ENCODE data around the gene MRPS2. TPM values are rescaled to one million over a fixed set of nuclear protein-coding genes. Genes with fewer than 3 reads are reported as not detected.
"Not testable (repeated sequence)": the region's sequence is repeated elsewhere in the genome, so short reads cannot be mapped to it uniquely, and the experiment has no call there.

The MRPS2 gene
- 10 to 100 TPM in 3 of 4 donors, 1 to 10 TPM in 1; 9.7 to 28.2 (median 20.1) TPM for total RNA-seq

- TF ChIP-seq, protein P1, sequence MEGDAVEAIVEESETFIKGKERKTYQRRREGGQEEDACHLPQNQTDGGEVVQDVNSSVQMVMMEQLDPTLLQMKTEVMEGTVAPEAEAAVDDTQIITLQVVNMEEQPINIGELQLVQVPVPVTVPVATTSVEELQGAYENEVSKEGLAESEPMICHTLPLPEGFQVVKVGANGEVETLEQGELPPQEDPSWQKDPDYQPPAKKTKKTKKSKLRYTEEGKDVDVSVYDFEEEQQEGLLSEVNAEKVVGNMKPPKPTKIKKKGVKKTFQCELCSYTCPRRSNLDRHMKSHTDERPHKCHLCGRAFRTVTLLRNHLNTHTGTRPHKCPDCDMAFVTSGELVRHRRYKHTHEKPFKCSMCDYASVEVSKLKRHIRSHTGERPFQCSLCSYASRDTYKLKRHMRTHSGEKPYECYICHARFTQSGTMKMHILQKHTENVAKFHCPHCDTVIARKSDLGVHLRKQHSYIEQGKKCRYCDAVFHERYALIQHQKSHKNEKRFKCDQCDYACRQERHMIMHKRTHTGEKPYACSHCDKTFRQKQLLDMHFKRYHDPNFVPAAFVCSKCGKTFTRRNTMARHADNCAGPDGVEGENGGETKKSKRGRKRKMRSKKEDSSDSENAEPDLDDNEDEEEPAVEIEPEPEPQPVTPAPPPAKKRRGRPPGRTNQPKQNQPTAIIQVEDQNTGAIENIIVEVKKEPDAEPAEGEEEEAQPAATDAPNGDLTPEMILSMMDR (IDR thresholded peaks at IDR 0.05), result peak; percentile 89 to 97 (median 92)
- TF ChIP-seq POLR2A (IDR thresholded peaks at IDR 0.05), result peak in 1 of 2 donors; percentile 44
- DNase-seq, result peak; percentile 72 to 87
- Histone ChIP-seq H3K36me3 (no peaks in the 10 kb centered on the region), H3K9me3 (no peaks in the 10 kb centered on the region), H3K27me3 (no peaks in the 10 kb centered on the region), H3K4me3 (peak within 1 kb of the TSS; percentile 76 to 89), H3K27ac (peak within 1 kb of the TSS; percentile 74 to 76), H3K4me1 (peaks cover 2 to 16% of the 10 kb centered on the region in 2 donors)
- intact Hi-C loops (cut with DNase I; ENCODE audit: low total_unique reads), result no loop called here
These were observed at the start of gene MRPS2 for GRCh38 chr9:135500525-135501260. Gene MRPS2, plus strand, starts transcription at chr9:135500682. Its CDS starts 29 bp downstream, at chr9:135500711.

- Histone ChIP-seq H3K9me3 (no peaks in the 10 kb centered on the region), H3K27ac (no peak overlapping the region), H3K36me3 (no peaks in the 10 kb centered on the region), H3K27me3 (no peaks in the 10 kb centered on the region), H3K4me1 (no peaks in the 10 kb centered on the region), H3K4me3 (no peak overlapping the region)
- TF ChIP-seq POLR2A (IDR thresholded peaks at IDR 0.05), result no peak
- TF ChIP-seq, protein P1 (IDR thresholded peaks at IDR 0.05), result no peak
- DNase-seq, result no peak
- intact Hi-C loops (cut with DNase I; ENCODE audit: low total_unique reads), result no loop called here
These were observed 49.5 kb upstream of the MRPS2 start for GRCh38 chr9:135450956-135451355.

DNA sequence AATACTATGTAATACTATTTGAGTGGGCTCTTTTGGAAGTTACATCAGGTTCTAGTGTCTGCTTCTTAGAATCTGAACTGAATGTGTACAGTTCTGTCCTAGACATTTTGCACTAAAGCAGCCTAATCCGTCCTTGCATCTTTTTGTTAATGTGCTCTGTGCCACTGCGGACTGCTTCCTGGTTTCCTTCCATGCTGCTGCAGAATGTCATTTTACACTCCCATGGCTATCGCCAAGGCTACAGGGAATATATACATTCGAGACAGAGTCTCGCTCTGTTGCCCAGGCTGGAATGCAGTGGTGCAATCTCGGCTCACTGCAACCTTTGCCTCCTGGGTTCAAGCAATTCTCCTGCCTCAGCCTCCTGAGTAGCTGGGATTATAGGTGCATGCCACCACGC, 48.6 kb upstream of the MRPS2 start:
- H3K4me3 ChIP-seq; DNase-seq; H3K36me3 ChIP-seq; H3K27ac ChIP-seq; H3K9me3 ChIP-seq; intact Hi-C loops (cut with DNase I; ENCODE audit: low total_unique reads); H3K4me1 ChIP-seq; H3K27me3 ChIP-seq: not testable (repeated sequence)

- no peaks in the 10 kb centered on the region for H3K27me3 ChIP-seq
- intact Hi-C loops (cut with DNase I; ENCODE audit: low total_unique reads), result no loop called here
- no peak for TF ChIP-seq POLR2A (IDR thresholded peaks at IDR 0.05)
- TF ChIP-seq, protein P1 (IDR thresholded peaks at IDR 0.05), result no peak
These were observed 45.7 kb upstream of the MRPS2 start for GRCh38 chr9:135454737-135455136.

GRCh38 chr9:135455401-135456030, 45.0 kb upstream of the MRPS2 start:
- H3K27me3 ChIP-seq, result no peaks in the 10 kb centered on the region
- DNase-seq, result no peak
- no peaks in the 10 kb centered on the region for H3K4me1 ChIP-seq
- H3K36me3 ChIP-seq, result no peaks in the 10 kb centered on the region
- intact Hi-C loops (cut with DNase I; ENCODE audit: low total_unique reads), result no loop called here
- H3K4me3 ChIP-seq, result no peak overlapping the region
- no peak overlapping the region for H3K27ac ChIP-seq
- TF ChIP-seq POLR2A (IDR thresholded peaks at IDR 0.05), result no peak
- TF ChIP-seq, protein P1 (IDR thresholded peaks at IDR 0.05), result no peak
- H3K9me3 ChIP-seq, result no peaks in the 10 kb centered on the region

More at GRCh38 chr9:135454737-135455136, 45.7 kb upstream of the MRPS2 start:
- Histone ChIP-seq H3K9me3 (no peaks in the 10 kb centered on the region), H3K36me3 (no peaks in the 10 kb centered on the region), H3K4me3 (no peak overlapping the region), H3K4me1 (no peaks in the 10 kb centered on the region), H3K27ac (no peak overlapping the region)
- DNase-seq, result no peak
